ENCODE data around the gene ACOT13.
"Not testable (repeated sequence)": the region's sequence is repeated elsewhere in the genome, so short reads cannot be mapped to it uniquely, and the experiment has no call there.

DNA sequence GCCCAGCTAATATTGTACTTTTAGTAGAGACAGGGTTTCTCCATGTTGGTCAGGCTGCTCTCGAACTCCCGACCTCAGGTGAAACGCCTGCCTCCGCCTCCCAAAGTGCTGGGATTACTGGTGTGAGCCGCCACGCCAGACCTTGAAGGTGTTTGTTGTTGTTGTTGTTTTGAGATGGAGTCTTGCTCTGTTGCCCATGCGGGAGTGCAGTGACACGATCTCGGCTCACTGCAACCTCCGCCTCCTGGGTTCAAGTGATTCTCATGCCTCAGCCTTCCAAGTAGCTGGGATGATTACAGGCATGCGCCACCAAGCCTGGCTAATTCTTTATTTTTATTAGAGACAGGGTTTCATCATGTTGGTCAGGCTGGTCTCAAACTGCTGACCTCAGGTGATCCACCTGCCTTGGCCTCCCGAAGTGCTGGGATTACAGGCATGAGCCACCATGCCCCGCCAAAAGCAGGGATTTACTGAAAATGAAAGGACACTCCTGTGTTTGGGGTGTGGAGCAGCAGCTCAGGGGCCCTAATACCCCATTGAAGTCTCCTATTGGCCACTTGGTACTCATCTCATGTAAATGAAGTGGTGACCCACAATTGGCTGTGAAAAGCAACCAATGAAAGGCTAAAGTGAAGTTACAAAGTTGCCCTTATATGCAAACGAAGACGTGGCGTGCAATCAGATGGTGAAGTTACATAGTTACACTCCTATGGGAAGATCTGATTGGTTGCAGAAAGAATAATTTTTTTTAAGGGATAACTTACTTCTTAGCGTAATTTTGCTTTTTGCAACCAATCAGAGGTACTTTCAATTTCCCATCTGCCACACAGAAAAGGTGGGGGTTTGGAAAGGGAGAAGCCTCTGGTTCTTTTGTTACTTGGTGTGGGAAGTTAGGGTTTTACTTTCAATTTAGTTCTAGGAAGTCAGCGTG is 1.5 kb downstream of the ACOT13 start:
- TF ChIP-seq, protein P1, sequence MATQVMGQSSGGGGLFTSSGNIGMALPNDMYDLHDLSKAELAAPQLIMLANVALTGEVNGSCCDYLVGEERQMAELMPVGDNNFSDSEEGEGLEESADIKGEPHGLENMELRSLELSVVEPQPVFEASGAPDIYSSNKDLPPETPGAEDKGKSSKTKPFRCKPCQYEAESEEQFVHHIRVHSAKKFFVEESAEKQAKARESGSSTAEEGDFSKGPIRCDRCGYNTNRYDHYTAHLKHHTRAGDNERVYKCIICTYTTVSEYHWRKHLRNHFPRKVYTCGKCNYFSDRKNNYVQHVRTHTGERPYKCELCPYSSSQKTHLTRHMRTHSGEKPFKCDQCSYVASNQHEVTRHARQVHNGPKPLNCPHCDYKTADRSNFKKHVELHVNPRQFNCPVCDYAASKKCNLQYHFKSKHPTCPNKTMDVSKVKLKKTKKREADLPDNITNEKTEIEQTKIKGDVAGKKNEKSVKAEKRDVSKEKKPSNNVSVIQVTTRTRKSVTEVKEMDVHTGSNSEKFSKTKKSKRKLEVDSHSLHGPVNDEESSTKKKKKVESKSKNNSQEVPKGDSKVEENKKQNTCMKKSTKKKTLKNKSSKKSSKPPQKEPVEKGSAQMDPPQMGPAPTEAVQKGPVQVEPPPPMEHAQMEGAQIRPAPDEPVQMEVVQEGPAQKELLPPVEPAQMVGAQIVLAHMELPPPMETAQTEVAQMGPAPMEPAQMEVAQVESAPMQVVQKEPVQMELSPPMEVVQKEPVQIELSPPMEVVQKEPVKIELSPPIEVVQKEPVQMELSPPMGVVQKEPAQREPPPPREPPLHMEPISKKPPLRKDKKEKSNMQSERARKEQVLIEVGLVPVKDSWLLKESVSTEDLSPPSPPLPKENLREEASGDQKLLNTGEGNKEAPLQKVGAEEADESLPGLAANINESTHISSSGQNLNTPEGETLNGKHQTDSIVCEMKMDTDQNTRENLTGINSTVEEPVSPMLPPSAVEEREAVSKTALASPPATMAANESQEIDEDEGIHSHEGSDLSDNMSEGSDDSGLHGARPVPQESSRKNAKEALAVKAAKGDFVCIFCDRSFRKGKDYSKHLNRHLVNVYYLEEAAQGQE (IDR thresholded peaks at IDR 0.05; ENCODE audit: low read depth): not testable (repeated sequence)
- TF ChIP-seq POLR2AphosphoS5 (IDR thresholded peaks at IDR 0.05; ENCODE audit: low read depth, low read length); TCF7L2 (IDR thresholded peaks at IDR 0.05; ENCODE audit: borderline replicate concordance, extremely low read depth, insufficient read depth, insufficient read length); YY1 (IDR thresholded peaks at IDR 0.05; ENCODE audit: extremely low read depth, insufficient replicate concordance, low read depth, low read length); EZH2 (IDR thresholded peaks at IDR 0.05): not testable (repeated sequence)
- TF ChIP-seq, protein P2, sequence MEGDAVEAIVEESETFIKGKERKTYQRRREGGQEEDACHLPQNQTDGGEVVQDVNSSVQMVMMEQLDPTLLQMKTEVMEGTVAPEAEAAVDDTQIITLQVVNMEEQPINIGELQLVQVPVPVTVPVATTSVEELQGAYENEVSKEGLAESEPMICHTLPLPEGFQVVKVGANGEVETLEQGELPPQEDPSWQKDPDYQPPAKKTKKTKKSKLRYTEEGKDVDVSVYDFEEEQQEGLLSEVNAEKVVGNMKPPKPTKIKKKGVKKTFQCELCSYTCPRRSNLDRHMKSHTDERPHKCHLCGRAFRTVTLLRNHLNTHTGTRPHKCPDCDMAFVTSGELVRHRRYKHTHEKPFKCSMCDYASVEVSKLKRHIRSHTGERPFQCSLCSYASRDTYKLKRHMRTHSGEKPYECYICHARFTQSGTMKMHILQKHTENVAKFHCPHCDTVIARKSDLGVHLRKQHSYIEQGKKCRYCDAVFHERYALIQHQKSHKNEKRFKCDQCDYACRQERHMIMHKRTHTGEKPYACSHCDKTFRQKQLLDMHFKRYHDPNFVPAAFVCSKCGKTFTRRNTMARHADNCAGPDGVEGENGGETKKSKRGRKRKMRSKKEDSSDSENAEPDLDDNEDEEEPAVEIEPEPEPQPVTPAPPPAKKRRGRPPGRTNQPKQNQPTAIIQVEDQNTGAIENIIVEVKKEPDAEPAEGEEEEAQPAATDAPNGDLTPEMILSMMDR (IDR thresholded peaks at IDR 0.05 in 2 of 3, conservative IDR thresholded peaks at IDR 0.05 in 1 of 3; ENCODE audit: borderline replicate concordance in 1 of 3, insufficient read depth in 1 of 3, low read depth in 2 of 3, low read length in 2 of 3): not testable (repeated sequence)
